GM12878 (cell line): ENCODE measurements around the gene EXD3. TPM values are rescaled to one million over a fixed set of nuclear protein-coding genes. Genes with fewer than 3 reads are reported as not detected.

Experiments used
- ATAC-seq: fragments of 200-7000 bp; cut with Tn5 transposase; 3 replicates; pipeline ENCODE4 v1.9.1; 2020; ENCODE audit warnings: mild to moderate bottlenecking, moderate library complexity
- BruUV-seq: library from RNA; stranded (reverse); fragments of 400-500 nt; replicated peaks from 2 replicates; lab custom pipeline; 2021; lab: Mats Ljungman, UMichigan
- CTCF ChIA-PET: fragments of 300-600 bp; sonication (Branson Sonifier 250); formaldehyde crosslinking; extraction: SDS; loops from one replicate; lab custom pipeline; 2021; ENCODE audit warnings: inconsistent platforms; lab: Yijun Ruan, JAX
- POLR2A ChIA-PET: fragments of 350-600 bp; formaldehyde crosslinking; extraction: SDS; loops from one replicate; lab custom pipeline; 2021; ENCODE audit warnings: inconsistent platforms; lab: Charles Lee
- RAD21 ChIA-PET: fragments of 300-600 bp; sonication (Branson Sonifier 250); formaldehyde crosslinking; loops from one replicate; lab custom pipeline; 2023; ENCODE audit warnings: antibody characterized with exemption; ENCODE audit not compliant: unreplicated experiment; lab: Charles Lee
- SMC1A ChIA-PET: fragments of 300-600 bp; sonication (Branson Sonifier 250); formaldehyde crosslinking; loops from one replicate; lab custom pipeline; 2023; ENCODE audit not compliant: unreplicated experiment, uncharacterized antibody; lab: Charles Lee
- DNase-seq: peaks from one replicate; pipeline ENCODE4 v3.0.0-alpha.2; 2011; ENCODE audit warnings: low read depth, low spot score
- FAIRE-seq: peaks from 3 replicates; lab custom pipeline; 2011; peaks lifted over from hg19 to GRCh38; lab: Jason Lieb, UNC
- H2AFZ ChIP-seq: 2 replicates; pipeline ENCODE4 v1.6.0; 2011; ENCODE audit warnings: low read depth, low read length, control low read depth; ENCODE audit not compliant: control insufficient read depth
- H3K27ac ChIP-seq: 2 replicates; pipeline ENCODE4 v1.5.1; 2011; ENCODE audit warnings: control low read depth; ENCODE audit not compliant: control insufficient read depth, insufficient read depth
- H3K27me3 ChIP-seq, 2 experiments: replicated peaks in 1 of 2; 2 replicates each; pipeline versions ENCODE4 v1.6.0 to v1.6.1; 2011; ENCODE audit warnings: low read length in 1 of 2; ENCODE audit not compliant: control insufficient read depth in 2 of 2, insufficient read depth in 2 of 2
- H3K36me3 ChIP-seq, 2 experiments: 2 replicates each; pipeline ENCODE4 v1.5.1; 2011; ENCODE audit warnings: low read length in 1 of 2; ENCODE audit not compliant: control insufficient read depth in 2 of 2, insufficient read depth in 2 of 2
- H3K4me1 ChIP-seq: 2 replicates; pipeline ENCODE4 v1.6.1; 2011; ENCODE audit warnings: mild to moderate bottlenecking, low read length, moderate library complexity, mixed read lengths; ENCODE audit not compliant: control insufficient read depth, insufficient read depth
- H3K4me2 ChIP-seq: 2 replicates; pipeline ENCODE4 v1.6.0; 2011; ENCODE audit warnings: control low read depth; ENCODE audit not compliant: control insufficient read depth, insufficient read depth
- H3K4me3 ChIP-seq: fragments of 200-600 bp; sonication (generic); 2 replicates; pipeline ENCODE4 v1.5.1; 2016
- H3K79me2 ChIP-seq: 2 replicates; pipeline ENCODE4 v1.6.0; 2011; ENCODE audit warnings: low read length; ENCODE audit not compliant: control insufficient read depth, insufficient read depth
- H3K9ac ChIP-seq: 2 replicates; pipeline ENCODE4 v1.8.0; 2011; ENCODE audit warnings: low read length, control low read depth, mixed read lengths; ENCODE audit not compliant: control insufficient read depth, insufficient read depth
- H3K9me3 ChIP-seq: replicated peaks from 3 replicates; pipeline ENCODE4 v1.5.1; 2011; ENCODE audit warnings: mild to moderate bottlenecking, low read length; ENCODE audit not compliant: control insufficient read depth, insufficient read depth
- H4K20me1 ChIP-seq: 2 replicates; pipeline ENCODE4 v1.6.0; 2011; ENCODE audit not compliant: control insufficient read depth, insufficient read depth
- BRCA1 ChIP-seq: IDR thresholded peaks from 2 replicates; pipeline ENCODE4 v1.6.1; 2011; ENCODE audit warnings: low read depth, low read length, improper control_type of control experiment
- EZH2 ChIP-seq: IDR thresholded peaks from 2 replicates; pipeline ENCODE4 v1.6.1; 2012; ENCODE audit warnings: low read depth, mild to moderate bottlenecking, control low read depth, inconsistent platforms, low read length, borderline replicate concordance; ENCODE audit not compliant: control insufficient read depth
- JUNB ChIP-seq: IDR thresholded peaks from 2 replicates; pipeline ENCODE4 v1.6.1; 2016; ENCODE audit warnings: antibody characterized with exemption, mild to moderate bottlenecking
- SIN3A ChIP-seq: IDR thresholded peaks from 2 replicates; pipeline ENCODE4 v1.6.1; 2012; ENCODE audit warnings: low read depth, low read length, improper control_type of control experiment
- STAT1 ChIP-seq: fragments of 450-650 bp; conservative IDR thresholded peaks from 2 replicates; pipeline ENCODE4 v1.6.1; 2014; ENCODE audit warnings: antibody characterized with exemption, mild to moderate bottlenecking
- ZBTB4 ChIP-seq: fragments of 450-650 bp; formaldehyde crosslinking; IDR thresholded peaks from 2 replicates; pipeline ENCODE4 v1.4.0; 2022; ENCODE audit warnings: mild to moderate bottlenecking, moderate library complexity
- WGBS: methylation state at CpG from one replicate; pipeline ENCODE4 v1.1.6; 2016; ENCODE audit warnings: low lambda C conversion rate; ENCODE audit not compliant: insufficient replicate concordance, insufficient coverage; ENCODE audit errors: missing lambda C conversion rate; 5-methylcytosine and 5-hydroxymethylcytosine counted together
- in situ Hi-C: fragments of 300-500 bp; cut with MboI; formaldehyde crosslinking; loops from 9 replicates; pipeline ENCODE4 v1.14.3; 2018; ENCODE audit warnings: mixed read lengths
- intact Hi-C: fragments of 100-400 bp; cut with micrococcal nuclease; formaldehyde crosslinking; loops from one replicate; pipeline ENCODE4 v1.14.2; 2022; ENCODE audit not compliant: unreplicated experiment
- polyA plus RNA-seq, 11 experiments: library from polyadenylated mRNA; depleted of rRNA in 4 of 11; unstranded in 6 of 11; stranded (reverse) in 5 of 11; fragments of >200 nt; fragmentation: Nextera tagmentation in 4 of 11; fragmentation: Illumina TruSeq in 1 of 11; extraction: Ambion mirVana in 4 of 11; extraction: Trizol in 1 of 11; gene quantifications; 1 replicate in 1 of 11; 2 replicates in 10 of 11; pipeline versions ENCODE4 v1.2.1 to v1.2.3, GENCODE V29; 2011 to 2016; ENCODE audit warnings: inconsistent platforms in 2 of 11, missing spikeins in 2 of 11, low read depth in 1 of 11
- total RNA-seq, 4 experiments: library from RNA; depleted of rRNA in 3 of 4; stranded (reverse); fragments of >200 nt in 3 of 4; fragmentation: Illumina TruSeq in 1 of 4; extraction: Trizol in 1 of 4; gene quantifications; 2 replicates each; pipeline versions ENCODE4 v1.2.1 to v1.2.3, GENCODE V29; 2013 to 2021

The EXD3 gene
- total and polyA plus RNA-seq, 10 of the 15 experiments (the other 5 are each of a cell fraction or from before 2014, with no cell fraction given): 0.21 to 7.1 (median 3.6) TPM

DNA sequence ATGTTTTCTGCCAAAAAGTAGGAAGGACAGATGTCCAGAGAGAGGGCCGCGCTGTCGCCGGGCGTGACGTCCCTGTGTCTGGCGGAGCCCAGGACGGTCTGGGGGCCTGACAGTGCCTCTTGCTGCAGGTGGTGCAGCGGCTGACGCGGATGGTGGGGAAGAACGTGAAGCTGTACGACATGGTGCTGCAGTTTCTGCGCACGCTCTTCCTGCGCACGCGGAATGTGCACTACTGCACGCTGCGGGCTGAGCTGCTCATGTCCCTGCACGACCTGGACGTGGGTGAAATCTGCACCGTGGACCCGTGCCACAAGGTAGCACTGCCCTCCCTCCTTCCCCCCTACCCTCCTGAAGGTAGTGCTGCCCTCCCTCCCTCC is 160.1 kb downstream of the EXD3 start:
- Histone ChIP-seq H3K9ac (no peak overlapping the region), H4K20me1 (no peaks in the 10 kb centered on the region), H2AFZ (no peak overlapping the region), H3K36me3 (peaks cover 8 to 11% of the 10 kb centered on the region in 2 experiments), H3K4me2 (no peak overlapping the region), H3K4me3 (no peak overlapping the region), H3K4me1 (peaks cover 2% of the 10 kb centered on the region), H3K27ac (no peak overlapping the region), H3K9me3 (no peaks in the 10 kb centered on the region), H3K27me3 (no peaks in the 10 kb centered on the region), H3K79me2 (no peaks in the 10 kb centered on the region)
- WGBS: 97% methylated on average over 23 of the region's 24 CpGs
- ChIA-PET SMC1A (interaction anchor here (1.2 to 1.4 kb wide), 2 partner anchors 26 to 73 kb away, joined by 3 to 5 read pairs; no protein-coding TSS in a partner anchor), RAD21 (interaction anchor here (1.6 to 1.7 kb wide), 2 partner anchors 24 to 26 kb away, joined by 4 to 6 read pairs; no protein-coding TSS in a partner anchor), POLR2A (interaction anchor here (0.6 to 1.1 kb wide), 2 partner anchors 15 to 22 kb away, joined by 3 to 4 read pairs; partner anchors contain the start of gene TUBB4B), CTCF (interaction anchor here (1.1 to 2.2 kb wide), 3 partner anchors 11 to 26 kb away, joined by 3 to 24 read pairs (median 4); no protein-coding TSS in a partner anchor)
- FAIRE-seq (no peak), DNase-seq (no peak), ATAC-seq (no peak)
- in situ Hi-C loops (no loop called here), intact Hi-C loops (no loop called here)
- no TSS peak for BruUV-seq
- TF ChIP-seq ZBTB4 (CRISPR knock-in tag) (no peak), SIN3A (no peak), STAT1 (no peak), JUNB (no peak), BRCA1 (no peak), EZH2 (no peak)
